NCI-H748 (cell line): Measurements from ENCODE around the gene RXRB.

Experiments used
- DNase-seq: peaks from one replicate; lab custom pipeline; 2025; ENCODE audit not compliant: unreplicated experiment; lab: John Stamatoyannopoulos, UW

RXRB gene

DNA sequence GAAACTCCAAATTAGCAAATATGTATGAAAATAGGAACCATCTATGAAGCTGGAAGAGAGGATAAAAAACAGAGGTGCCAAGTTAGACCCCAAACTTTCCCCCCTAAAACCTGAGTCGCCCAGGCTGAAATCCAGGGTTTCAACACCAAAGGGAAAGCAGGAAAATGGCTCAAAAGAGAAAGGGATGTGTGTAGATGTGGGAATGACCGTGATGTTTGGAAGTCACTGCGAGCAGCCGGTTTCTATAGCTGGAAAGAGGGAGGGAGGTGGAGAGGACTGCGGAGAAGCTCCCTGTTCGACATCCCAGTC, 12.3 kb upstream of the RXRB start:
- no peak for DNase-seq

DNA sequence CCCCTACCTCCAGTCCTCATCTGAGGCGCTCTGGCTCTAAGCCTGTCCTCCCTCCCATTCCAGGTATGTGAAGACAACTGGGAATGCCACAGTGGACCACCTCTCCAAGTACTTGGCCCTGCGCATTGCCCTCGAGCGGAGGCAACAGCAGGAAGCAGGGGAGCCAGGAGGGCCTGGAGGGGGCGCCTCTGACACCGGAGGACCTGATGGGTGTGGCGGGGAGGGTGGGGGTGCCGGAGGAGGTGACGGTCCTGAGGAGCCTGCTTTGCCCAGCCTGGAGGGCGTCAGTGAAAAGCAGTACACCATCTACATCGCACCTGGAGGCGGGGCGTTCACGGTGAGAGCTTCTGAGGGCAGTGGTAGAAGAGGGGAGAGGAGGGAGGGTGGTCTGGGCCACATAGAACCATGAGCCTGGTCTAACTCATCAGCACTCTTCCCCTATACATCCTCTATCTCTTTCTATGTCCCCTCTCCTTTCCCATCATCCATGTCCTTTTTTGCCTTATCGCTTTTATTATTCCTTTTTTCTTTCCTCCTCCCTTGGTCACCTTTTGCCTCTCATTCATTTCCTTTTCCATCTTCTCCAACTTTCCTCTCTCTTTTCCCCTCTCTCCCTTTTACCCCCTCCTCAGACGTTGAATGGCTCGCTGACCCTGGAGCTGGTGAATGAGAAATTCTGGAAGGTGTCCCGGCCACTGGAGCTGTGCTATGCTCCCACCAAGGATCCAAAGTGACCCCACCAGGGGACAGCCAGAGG, 11.4 kb upstream of the RXRB start:
- DNase-seq, result no peak

DNA sequence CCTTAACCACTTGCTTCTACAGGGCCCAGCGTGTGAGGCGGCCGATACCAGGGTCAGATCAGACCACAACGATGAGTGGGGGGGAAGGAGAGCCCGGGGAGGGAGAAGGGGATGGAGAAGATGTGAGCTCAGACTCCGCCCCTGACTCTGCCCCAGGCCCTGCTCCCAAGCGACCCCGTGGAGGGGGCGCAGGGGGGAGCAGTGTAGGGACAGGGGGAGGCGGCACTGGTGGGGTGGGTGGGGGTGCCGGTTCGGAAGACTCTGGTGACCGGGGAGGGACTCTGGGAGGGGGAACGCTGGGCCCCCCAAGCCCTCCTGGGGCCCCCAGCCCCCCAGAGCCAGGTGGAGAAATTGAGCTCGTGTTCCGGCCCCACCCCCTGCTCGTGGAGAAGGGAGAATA, 10.7 kb upstream of the RXRB start:
- no peak for DNase-seq

DNA sequence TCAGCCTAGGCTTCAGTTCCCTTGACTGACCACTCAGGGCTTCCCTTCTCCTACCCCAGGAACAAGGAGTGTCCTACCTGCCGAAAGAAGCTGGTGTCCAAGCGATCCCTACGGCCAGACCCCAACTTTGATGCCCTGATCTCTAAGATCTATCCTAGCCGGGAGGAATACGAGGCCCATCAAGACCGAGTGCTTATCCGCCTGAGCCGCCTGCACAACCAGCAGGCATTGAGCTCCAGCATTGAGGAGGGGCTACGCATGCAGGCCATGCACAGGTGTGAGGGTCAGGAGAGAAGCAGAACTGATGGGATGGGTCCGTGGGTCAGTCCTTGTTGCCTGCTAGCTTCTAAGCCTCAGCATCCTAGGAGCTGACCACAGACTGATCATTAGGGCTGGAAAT, 9.4 kb upstream of the RXRB start:
- no peak for DNase-seq

DNA sequence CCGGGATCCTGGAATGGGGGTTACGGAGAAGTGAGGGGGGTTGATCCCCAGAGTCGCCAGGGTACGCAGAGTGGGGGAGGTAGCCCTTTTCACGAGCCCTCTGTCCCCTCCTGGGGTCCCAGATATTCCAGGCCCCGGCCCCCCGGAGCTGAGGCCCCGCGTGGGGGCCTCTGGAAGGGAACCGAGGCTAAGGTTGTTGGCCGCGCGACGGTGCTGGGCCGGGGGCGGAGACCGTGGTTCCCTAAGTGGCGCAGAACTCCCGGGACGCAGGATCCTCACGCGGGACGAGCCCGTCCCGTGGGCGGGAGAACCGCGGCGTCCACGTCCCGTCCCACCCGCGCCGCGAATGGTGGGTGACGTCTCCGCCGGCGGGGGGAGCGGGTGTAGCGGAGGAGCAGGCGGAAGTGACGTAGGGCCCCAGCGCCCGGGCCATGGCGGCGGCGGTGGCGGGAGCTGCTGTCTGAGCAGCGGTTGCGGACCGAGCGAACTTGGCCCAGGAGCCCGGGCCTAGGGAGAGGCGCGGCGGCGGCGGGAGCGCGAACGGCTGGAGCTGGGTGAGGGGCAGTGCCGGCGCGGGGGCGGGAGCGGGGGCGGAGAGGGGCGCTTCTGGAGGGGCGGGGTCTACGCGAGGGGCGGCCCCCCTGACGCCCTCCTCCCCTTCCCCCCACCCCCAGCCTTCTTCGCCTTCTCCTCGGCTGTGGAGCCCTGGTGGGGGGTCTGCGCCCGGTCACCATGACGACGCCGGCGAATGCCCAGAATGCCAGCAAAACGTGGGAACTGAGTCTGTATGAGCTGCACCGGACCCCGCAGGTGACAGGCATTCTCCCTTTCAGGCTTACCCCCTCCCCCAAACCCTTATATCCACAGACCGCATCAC, 7.9 kb upstream of the RXRB start, which contains the start of gene RING1:
Gene RING1 (plus strand): TSS at position 410 of the 877 bp plus-strand sequence. CDS start 323 bp downstream, at position 733.
- peak; percentile 82 for DNase-seq

DNA sequence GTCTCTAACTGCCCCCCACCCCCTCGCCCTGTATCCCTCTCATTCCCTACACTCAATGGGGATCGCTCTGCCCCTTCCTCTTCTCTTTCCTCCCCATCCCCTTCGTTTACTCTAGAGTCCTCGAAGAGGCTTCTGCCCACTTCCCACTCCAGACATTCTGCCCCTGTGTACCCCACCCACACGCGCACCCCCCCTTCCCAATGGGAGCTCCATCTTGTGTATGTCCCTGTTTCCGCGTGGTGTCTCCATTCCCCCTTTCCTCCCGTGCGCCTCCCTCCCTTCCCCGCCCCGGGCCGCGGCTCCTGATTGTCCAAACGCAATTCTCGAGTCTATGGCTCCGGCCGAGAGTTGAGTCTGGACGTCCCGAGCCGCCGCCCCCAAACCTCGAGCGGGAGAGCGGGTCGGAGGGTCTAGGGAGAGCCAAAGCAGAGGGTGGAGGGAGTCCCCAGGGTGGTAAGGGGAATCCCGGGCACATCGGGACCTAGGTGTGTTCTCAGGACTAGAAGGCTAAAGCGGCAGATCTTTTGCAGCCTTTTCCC, 7.2 kb upstream of the RXRB start:
- DNase-seq, result peak; percentile 48

DNA sequence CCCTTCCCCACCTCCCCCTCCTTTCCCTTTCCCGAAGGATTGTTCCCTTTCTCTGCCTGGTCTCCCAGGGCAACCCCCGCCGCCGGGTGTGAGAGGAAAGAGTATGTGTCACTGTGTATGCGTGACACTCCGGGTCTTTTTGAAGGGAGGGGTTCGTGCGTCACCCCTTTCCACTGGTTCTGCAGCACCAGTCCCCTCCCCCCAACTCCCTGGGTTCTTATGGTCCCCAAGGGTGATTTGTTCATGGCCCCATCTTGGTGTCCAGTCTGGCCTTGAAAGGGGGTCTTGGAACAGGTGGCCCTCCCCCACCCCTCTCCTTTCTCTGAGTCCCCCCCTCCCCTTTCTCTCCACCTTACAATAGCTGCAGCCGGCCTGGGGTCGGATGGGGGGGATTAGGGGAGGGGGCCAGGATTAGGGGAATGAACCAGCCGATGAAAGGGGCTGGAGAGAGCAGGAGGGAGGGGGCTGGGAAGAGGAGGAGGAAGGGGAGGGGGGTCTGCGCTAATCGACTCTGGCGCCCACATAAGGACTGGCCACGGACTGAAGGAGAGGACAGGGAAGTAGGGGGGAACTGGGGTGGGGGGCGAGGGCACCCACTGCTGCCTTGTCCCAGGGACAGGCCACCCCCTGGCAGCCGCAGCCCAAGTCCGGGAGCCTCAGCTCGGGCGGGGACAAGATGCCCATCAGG, 6.5 kb upstream of the RXRB start:
- DNase-seq, result peak; percentile 59

DNA sequence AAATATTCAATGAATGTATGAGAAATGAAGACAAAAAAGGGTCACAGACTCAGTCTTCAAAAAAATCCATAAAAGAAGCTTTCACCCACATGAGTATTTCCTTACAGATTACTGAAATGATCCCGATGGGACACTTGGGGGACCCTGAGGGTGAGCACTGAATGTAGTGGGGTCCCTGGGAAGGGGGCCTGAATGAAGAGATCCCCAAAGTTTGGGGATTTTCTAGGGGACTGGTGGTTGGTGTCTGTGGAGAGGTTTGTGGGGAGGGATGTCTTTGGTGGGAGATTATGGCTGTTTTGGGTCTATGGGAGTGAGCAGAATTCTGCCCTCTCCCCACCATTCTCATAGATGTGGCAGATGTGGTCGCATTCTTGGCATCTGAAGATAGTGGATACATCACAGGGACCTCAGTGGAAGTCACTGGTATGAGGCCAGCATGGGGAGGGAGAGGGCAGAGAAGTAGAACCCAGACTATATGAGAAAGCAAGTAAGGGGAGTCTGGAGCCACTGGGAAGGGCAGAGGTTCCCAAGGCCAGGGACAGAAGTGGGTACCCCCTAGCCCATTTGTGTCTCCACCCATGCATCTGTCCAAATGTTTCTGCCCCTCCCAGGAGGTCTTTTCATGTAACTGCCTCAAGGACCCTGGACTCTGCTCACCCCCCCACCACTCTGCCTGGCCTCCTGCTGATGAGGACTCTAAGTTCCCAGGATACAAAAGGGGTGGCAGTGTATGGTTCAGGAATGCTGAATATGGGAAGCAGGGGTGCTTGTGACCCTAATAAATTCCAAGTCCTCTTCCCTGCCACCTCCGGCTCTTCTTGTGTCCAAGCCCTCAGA, 5.8 kb upstream of the RXRB start:
- no peak for DNase-seq

DNA sequence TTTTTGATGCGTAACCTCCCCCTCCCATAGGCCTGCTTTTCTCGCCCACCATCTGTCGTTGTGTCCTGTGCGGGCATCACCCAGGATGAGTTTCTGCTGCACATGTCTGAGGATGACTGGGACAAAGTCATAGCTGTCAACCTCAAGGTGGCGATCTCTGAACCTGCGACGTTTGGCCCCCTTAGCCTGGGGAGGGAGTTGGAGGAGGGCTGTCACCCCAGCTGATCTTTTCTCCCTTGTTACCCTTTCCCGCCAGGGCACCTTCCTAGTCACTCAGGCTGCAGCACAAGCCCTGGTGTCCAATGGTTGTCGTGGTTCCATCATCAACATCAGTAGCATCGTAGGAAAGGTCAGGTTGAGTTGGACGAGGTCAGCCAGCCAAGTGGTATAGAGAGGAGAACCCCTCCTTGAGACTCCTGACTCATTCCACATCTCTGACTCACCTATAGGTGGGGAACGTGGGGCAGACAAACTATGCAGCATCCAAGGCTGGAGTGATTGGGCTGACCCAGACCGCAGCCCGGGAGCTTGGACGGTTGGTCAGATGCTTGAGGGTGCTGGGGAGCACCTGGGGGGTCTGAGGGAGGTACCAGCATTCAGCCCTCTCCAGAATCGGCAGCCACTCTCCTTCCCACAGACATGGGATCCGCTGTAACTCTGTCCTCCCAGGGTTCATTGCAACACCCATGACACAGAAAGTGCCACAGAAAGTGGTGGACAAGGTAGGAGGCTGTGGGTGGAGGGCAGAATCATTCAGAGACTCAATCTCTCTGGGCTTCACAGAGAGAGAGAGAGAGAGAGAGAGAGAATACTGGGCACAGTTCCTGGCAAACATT, 4.9 kb upstream of the RXRB start:
- DNase-seq, result peak; percentile 57

DNA sequence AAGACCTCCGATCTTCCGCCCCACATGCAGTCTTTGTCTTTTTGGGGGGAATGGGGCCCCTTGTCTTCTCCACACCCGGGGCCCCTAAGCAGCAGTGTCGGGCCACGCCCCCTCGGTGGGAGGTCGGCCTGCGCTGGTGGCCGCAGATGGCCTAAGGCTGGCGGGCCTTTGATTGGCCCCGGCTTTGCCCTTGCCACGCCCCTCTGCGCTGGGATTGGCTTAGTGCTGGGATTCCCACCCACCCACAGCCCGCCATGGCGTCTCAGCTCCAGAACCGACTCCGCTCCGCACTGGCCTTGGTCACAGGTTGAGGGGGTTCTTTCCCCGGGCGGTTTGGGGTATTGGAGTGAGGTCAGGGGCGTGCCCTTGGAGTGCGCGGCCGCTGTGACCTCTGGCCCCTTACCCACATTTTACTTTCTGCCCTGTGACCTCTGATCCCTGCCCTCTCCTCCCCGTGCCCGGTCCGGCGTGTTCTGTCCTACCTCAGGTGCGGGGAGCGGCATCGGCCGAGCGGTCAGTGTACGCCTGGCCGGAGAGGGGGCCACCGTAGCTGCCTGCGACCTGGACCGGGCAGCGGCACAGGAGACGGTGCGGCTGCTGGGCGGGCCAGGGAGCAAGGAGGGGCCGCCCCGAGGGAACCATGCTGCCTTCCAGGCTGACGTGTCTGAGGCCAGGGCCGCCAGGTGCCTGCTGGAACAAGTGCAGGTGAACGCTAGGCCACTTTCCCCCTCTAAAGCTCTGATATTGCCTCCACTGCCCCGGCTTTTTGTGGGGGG, 4.1 kb upstream of the RXRB start, which contains the start of gene HSD17B8:
Gene HSD17B8 (plus strand): TSS at position 241 of the 776 bp plus-strand sequence. CDS start 14 bp downstream, at position 255.
- peak; percentile 98 for DNase-seq

DNA sequence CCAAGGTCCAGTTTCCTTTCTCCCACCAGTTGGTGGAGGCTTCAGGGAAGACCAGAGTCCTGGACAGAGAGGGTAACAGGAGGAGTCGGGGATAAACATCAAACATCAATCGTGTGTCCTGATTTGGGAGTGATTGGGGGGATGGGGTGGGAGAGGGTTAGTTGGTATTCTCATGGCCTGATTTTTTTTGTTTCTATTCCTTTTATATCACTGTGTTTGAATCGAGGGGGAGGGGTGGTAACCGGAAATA, 3.6 kb upstream of the RXRB start:
- no peak for DNase-seq

DNA sequence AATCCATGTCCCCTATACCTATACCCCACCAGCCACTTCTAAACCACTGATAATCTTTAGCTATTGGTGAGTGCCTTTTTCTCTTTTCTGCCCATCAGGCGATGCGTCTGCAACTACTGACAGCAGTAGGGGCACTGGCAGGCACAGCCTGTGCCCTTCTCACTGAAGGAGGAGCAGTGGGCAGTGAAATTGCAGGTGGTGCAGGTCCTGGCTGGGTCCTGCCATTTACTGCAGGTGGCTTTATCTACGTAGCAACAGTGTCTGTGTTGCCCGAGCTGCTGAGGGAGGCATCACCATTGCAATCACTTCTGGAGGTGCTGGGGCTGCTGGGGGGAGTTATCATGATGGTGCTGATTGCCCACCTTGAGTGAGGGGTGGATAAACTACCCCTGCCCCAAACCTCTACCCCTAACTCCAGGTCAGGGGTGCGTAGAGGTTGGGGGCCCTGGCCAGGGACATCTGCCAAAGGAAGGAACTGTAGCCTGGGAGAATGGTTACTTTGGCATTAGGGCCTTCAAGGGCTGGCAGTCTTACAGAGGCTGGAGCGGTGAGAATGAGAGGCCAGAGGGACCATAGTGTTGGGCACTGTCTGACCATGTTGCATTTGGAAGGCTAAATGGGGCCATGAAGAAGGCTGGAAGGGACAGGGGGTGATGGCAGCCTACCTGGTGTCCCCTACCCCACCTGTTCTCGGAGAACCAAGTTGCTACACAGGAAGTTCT, 3.1 kb upstream of the RXRB start:
- no peak for DNase-seq

DNA sequence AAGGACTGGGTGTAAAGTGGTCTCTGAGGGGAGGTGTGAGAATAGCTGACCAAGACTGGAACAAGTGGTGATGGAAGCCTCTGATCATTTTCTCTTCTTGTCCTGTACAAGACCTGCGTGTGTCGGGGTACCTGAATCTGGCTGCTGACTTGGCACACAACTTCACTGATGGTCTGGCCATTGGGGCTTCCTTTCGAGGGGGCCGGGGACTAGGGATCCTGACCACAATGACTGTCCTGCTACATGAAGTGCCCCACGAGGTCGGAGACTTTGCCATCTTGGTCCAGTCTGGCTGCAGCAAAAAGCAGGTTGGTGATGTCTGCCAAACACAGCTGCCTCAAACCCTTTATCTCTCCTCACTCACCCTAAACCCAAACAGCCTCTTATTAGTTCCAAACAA, 2.3 kb upstream of the RXRB start:
- no peak for DNase-seq

DNA sequence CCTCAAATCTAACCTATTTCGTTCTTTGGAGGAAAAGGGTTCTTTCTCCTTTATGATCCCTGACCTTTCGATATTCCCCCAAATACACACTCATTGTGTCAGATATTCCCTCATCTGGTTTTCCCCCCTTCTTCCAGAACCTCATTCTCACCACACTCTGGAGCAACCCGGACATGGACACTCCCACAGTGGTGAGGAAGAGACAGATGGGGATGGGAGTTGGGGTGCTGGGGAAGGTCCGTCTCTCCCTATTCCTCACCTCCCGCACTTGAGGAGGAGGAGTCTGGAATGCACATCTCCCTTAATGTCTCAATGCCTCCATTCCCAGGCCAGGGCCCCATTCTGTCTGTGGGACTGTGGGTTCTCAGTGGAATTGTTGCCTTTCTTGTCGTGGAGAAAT, 1.5 kb upstream of the RXRB start:
- DNase-seq, result no peak

DNA sequence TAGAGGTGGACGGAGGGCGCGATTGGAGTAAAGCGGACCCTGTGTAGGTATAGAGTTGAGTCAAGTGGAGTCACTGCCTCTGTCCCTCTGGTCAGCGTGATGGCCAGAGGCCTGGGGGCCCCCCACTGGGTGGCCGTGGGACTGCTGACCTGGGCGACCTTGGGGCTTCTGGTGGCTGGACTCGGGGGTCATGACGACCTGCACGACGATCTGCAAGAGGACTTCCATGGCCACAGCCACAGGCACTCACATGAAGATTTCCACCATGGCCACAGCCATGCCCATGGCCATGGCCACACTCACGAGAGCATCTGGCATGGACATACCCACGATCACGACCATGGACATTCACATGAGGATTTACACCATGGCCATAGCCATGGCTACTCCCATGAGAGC, 681 bp upstream of the RXRB start:
- DNase-seq, result no peak

DNA sequence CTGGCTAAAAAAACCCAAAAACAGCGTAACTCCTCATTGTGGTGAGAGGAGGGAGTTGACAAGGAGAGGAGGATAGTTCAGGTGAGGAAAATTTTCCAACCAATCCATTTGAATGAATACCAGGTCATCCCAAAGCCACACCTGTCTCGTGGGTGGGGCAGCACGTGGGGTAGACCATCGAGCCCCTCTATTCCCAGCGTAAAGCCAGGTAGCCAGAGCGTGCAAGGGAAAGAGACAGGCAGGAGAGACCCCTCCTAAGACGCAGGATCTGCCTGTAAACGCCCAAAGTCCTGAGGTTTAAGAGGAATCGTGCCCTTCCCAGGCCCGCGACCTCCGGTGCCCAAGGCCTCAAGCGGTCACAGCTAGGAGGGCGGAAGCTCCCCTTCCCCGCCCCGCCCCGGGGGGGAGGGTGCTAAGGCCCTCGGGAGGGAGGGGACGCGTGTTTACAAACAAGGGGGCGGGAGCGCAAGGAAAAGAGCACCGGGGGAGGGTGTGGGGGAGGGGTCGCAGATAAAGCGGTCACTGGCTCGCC, 712 bp downstream of the RXRB start:
- peak; percentile 86 for DNase-seq

DNA sequence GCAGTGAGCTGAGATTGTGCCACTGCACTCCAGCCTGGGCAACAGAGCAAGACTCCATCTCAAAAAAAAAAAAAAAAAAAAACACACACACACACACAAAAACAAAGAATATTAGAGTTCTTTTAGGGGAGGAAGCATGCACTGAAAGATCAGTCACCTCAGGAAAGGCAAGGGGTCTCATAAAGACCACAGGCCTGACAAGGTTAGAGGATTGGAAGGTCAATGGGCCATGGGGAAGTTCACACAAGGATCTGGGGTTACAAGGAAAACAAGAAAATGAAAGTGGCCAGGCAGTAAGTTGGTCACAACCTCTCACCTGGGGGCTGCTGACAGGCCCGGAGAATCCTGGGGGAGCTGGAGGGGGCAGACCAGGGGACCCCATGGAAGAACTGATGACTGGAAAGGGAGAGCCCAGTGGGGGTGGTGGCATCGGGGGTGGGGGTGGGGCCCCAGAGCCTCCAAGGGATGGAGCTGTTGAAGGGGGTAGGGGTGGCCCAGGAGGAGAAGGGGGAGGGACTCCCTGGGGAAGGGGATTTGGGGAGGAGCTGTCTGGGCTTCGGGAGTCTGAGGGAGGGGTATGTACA, 1.5 kb downstream of the RXRB start:
- DNase-seq, result no peak
